PFSK-1 (cell line): ENCODE measurements around the gene CLCN2.

Source experiments
- POLR2AphosphoS5 ChIP-seq: IDR thresholded peaks from 2 replicates; pipeline ENCODE4 v1.6.1; 2012; ENCODE audit warnings: low read depth, mild to moderate bottlenecking, control low read depth, low read length, moderate library complexity
- SIN3A ChIP-seq: IDR thresholded peaks from 2 replicates; pipeline ENCODE4 v1.6.1; 2012; ENCODE audit warnings: mild to moderate bottlenecking, low read length, moderate library complexity, borderline replicate concordance; ENCODE audit not compliant: insufficient read depth

DNA sequence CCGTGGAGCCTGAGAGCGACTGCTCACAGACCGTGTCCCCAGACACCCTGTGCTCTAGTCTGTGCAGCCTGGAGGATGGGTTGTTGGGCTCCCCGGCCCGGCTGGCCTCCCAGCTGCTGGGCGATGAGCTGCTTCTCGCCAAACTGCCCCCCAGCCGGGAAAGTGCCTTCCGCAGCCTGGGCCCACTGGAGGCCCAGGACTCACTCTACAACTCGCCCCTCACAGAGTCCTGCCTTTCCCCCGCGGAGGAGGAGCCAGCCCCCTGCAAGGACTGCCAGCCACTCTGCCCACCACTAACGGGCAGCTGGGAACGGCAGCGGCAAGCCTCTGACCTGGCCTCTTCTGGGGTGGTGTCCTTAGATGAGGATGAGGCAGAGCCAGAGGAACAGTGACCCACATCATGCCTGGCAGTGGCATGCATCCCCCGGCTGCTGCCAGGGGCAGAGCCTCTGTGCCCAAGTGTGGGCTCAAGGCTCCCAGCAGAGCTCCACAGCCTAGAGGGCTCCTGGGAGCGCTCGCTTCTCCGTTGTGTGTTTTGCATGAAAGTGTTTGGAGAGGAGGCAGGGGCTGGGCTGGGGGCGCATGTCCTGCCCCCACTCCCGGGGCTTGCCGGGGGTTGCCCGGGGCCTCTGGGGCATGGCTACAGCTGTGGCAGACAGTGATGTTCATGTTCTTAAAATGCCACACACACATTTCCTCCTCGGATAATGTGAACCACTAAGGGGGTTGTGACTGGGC is 16.7 kb downstream of the CLCN2 start:
- TF ChIP-seq SIN3A = no peak
- TF ChIP-seq POLR2AphosphoS5 = no peak
